Measurements from ENCODE around the gene ID4.

The ID4 gene

GRCh38 chr6:19803331-19804204 is 33.6 kb upstream of the ID4 start:
- Histone ChIP-seq H3K27ac (peak overlapping the region; percentile 99), H3K4me3 (peak overlapping the region; percentile 95), H3K9me3 (ENCODE audit: low read depth, low read length) (no peaks in the 10 kb centered on the region), H3K36me3 (ENCODE audit: insufficient read depth, low read length) (no peaks in the 10 kb centered on the region), H3K9ac (ENCODE audit: insufficient read length) (peak overlapping the region; percentile 97)
- TF ChIP-seq EZH2 (IDR thresholded peaks at IDR 0.05), result no peak
- 0 out of 2 replicates have a peak, but pooled peaks have one; percentile 19 for TF ChIP-seq POLR2AphosphoS5 (IDR thresholded peaks at IDR 0.05; ENCODE audit: borderline replicate concordance, low read depth, low read length)
- no peak for DNase-seq (ENCODE audit: low read depth, low spot score)

- no peak for TF ChIP-seq EZH2 (IDR thresholded peaks at IDR 0.05)
- TF ChIP-seq FOXP2 (optimal IDR thresholded peaks at IDR 0.05; ENCODE audit: control extremely low read depth, extremely low read length, insufficient read depth), result peak; percentile 91
- peak; percentile 70 for TF ChIP-seq POLR2AphosphoS5 (IDR thresholded peaks at IDR 0.05; ENCODE audit: borderline replicate concordance, low read depth, low read length)
- Histone ChIP-seq H3K4me3 (peak overlapping the region; percentile 95), H3K9ac (ENCODE audit: insufficient read length) (peak overlapping the region; percentile 97), H3K27ac (peak overlapping the region; percentile 99), H3K36me3 (ENCODE audit: insufficient read depth, low read length) (no peaks in the 10 kb centered on the region), H3K9me3 (ENCODE audit: low read depth, low read length) (no peaks in the 10 kb centered on the region)
- peak; percentile 74 for DNase-seq (ENCODE audit: low read depth, low spot score)
These were observed 32.7 kb upstream of the ID4 start for GRCh38 chr6:19804205-19805128.

GRCh38 chr6:19805129-19805481 is 32.1 kb upstream of the ID4 start:
- DNase-seq (ENCODE audit: low read depth, low spot score), result peak; percentile 39
- TF ChIP-seq EZH2 (IDR thresholded peaks at IDR 0.05) (no peak), POLR2AphosphoS5 (IDR thresholded peaks at IDR 0.05; ENCODE audit: borderline replicate concordance, low read depth, low read length) (0 out of 2 replicates have a peak, but pooled peaks have one; percentile 3)
- H3K9ac ChIP-seq (ENCODE audit: insufficient read length), result peak overlapping the region; percentile 91
- no peaks in the 10 kb centered on the region for H3K36me3 ChIP-seq (ENCODE audit: insufficient read depth, low read length)
- no peaks in the 10 kb centered on the region for H3K9me3 ChIP-seq (ENCODE audit: low read depth, low read length)
- peak overlapping the region; percentile 99 for H3K27ac ChIP-seq
- peak overlapping the region; percentile 95 for H3K4me3 ChIP-seq

- no peaks in the 10 kb centered on the region for H3K36me3 ChIP-seq (ENCODE audit: insufficient read depth, low read length)
- H3K9me3 ChIP-seq (ENCODE audit: low read depth, low read length), result no peaks in the 10 kb centered on the region
- no peak overlapping the region for H3K9ac ChIP-seq (ENCODE audit: insufficient read length)
- TF ChIP-seq EZH2 (IDR thresholded peaks at IDR 0.05) (no peak), FOXP2 (optimal IDR thresholded peaks at IDR 0.05; ENCODE audit: control extremely low read depth, extremely low read length, insufficient read depth) (no peak)
- H3K27ac ChIP-seq, result no peak overlapping the region
- no peak overlapping the region for H3K4me3 ChIP-seq
- no peak for DNase-seq (ENCODE audit: low read depth, low spot score)
These were observed 30.2 kb upstream of the ID4 start for GRCh38 chr6:19806971-19807396.

GRCh38 chr6:19811397-19812079 is 25.6 kb upstream of the ID4 start:
- H3K9me3 ChIP-seq (ENCODE audit: low read depth, low read length), result no peaks in the 10 kb centered on the region
- H3K27ac ChIP-seq, result no peak overlapping the region
- H3K9ac ChIP-seq (ENCODE audit: insufficient read length), result no peak overlapping the region
- TF ChIP-seq POLR2AphosphoS5 (IDR thresholded peaks at IDR 0.05; ENCODE audit: borderline replicate concordance, low read depth, low read length), result no peak
- TF ChIP-seq EZH2 (IDR thresholded peaks at IDR 0.05), result no peak
- no peak for TF ChIP-seq FOXP2 (optimal IDR thresholded peaks at IDR 0.05; ENCODE audit: control extremely low read depth, extremely low read length, insufficient read depth)
- no peak for DNase-seq (ENCODE audit: low read depth, low spot score)
- no peaks in the 10 kb centered on the region for H3K36me3 ChIP-seq (ENCODE audit: insufficient read depth, low read length)
- H3K4me3 ChIP-seq, result no peak overlapping the region

- H3K9me3 ChIP-seq (ENCODE audit: low read depth, low read length), result no peaks in the 10 kb centered on the region
- no peak for TF ChIP-seq FOXP2 (optimal IDR thresholded peaks at IDR 0.05; ENCODE audit: control extremely low read depth, extremely low read length, insufficient read depth)
- no peak for TF ChIP-seq EZH2 (IDR thresholded peaks at IDR 0.05)
- no peak for TF ChIP-seq POLR2AphosphoS5 (IDR thresholded peaks at IDR 0.05; ENCODE audit: borderline replicate concordance, low read depth, low read length)
- no peak for DNase-seq (ENCODE audit: low read depth, low spot score)
- H3K27ac ChIP-seq, result no peak overlapping the region
- H3K4me3 ChIP-seq, result no peak overlapping the region
- H3K9ac ChIP-seq (ENCODE audit: insufficient read length), result no peak overlapping the region
- no peaks in the 10 kb centered on the region for H3K36me3 ChIP-seq (ENCODE audit: insufficient read depth, low read length)
These were observed 24.6 kb upstream of the ID4 start for GRCh38 chr6:19812512-19813119.

GRCh38 chr6:19818805-19819204 is 18.4 kb upstream of the ID4 start:
- TF ChIP-seq POLR2AphosphoS5 (IDR thresholded peaks at IDR 0.05; ENCODE audit: borderline replicate concordance, low read depth, low read length) (no peak), FOXP2 (optimal IDR thresholded peaks at IDR 0.05; ENCODE audit: control extremely low read depth, extremely low read length, insufficient read depth) (no peak), EZH2 (IDR thresholded peaks at IDR 0.05) (no peak)
- H3K36me3 ChIP-seq (ENCODE audit: insufficient read depth, low read length), result no peaks in the 10 kb centered on the region
- no peak overlapping the region for H3K9ac ChIP-seq (ENCODE audit: insufficient read length)
- H3K27ac ChIP-seq, result no peak overlapping the region
- no peak overlapping the region for H3K4me3 ChIP-seq
- no peak for DNase-seq (ENCODE audit: low read depth, low spot score)
- no peaks in the 10 kb centered on the region for H3K9me3 ChIP-seq (ENCODE audit: low read depth, low read length)
